NK-92 (cell line): ENCODE data around the gene CCDC83.
"Not testable (repeated sequence)": the region's sequence is repeated elsewhere in the genome, so short reads cannot be mapped to it uniquely, and the experiment has no call there.

Experiments used
- DNase-seq: peaks from one replicate; lab custom pipeline; 2025; ENCODE audit not compliant: unreplicated experiment; lab: John Stamatoyannopoulos, UW

The CCDC83 gene

GRCh38 chr11:85886089-85887056 lies 31.2 kb downstream of the CCDC83 start:
- no peak for DNase-seq

GRCh38 chr11:85889108-85889507 lies 33.9 kb downstream of the CCDC83 start:
- no peak for DNase-seq

GRCh38 chr11:85889676-85890579 lies 34.7 kb downstream of the CCDC83 start:
- no peak for DNase-seq

DNA sequence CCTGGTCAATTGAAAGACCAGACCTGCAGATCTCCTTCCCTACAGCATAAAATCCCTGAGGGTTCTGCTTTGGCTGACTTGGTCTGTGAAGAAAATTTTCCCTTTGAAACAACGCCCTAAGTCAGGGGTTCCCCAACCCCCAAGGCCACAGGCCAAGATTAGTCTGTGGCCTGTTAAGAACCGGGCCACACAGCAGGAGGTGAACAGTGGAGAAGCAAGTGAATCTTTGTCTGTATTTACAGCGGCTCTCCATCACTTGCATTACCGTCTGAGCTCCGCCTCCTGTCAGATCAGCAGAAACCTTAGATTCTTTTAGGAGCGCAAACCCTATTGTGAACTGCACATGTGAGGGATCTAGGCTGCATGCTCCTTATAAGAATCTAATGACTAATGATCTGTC lies 38.2 kb downstream of the CCDC83 start:
- DNase-seq = no peak

DNA sequence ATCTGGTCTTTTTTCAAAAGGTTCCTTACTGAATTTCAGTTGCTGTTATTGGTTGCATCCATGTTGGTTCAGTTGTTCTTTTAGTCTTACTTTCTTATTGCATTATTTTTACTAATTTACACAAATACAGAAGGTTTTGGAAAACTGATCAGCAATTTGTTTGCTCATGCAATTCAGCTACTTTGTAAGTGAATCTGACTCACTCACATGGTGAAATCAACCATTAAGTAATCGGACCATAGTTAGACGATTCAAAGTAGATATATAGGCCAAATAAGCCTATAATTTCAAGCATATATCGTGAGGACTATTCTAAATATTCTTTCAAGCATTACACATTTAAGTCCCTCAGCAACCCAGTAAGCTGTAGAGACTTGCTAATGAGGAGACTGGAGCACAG lies 41.7 kb downstream of the CCDC83 start:
- no peak for DNase-seq

DNA sequence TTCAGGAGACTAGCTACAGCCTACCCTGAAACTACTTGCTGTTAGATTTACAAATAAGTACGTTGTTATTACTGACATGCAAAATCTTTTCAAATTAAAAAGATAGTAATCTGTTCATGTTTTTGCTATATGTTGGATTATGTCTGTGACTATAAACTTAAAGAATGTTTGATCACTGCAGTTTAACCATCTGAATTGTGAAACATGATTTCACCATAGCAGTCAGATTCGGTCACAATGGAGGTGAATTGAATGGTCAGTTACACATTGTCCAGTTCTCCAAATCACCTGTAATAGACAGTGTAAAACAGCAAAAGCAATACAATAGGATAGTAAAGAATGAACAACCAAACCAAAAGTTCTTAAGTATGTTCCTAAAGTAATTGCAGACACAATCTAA lies 43.3 kb downstream of the CCDC83 start:
- DNase-seq = no peak

GRCh38 chr11:85902353-85902752 lies 47.2 kb downstream of the CCDC83 start:
- no peak for DNase-seq

GRCh38 chr11:85903406-85903805 lies 48.2 kb downstream of the CCDC83 start:
- DNase-seq = no peak

GRCh38 chr11:85903811-85904210 lies 48.6 kb downstream of the CCDC83 start:
- no peak for DNase-seq

DNA sequence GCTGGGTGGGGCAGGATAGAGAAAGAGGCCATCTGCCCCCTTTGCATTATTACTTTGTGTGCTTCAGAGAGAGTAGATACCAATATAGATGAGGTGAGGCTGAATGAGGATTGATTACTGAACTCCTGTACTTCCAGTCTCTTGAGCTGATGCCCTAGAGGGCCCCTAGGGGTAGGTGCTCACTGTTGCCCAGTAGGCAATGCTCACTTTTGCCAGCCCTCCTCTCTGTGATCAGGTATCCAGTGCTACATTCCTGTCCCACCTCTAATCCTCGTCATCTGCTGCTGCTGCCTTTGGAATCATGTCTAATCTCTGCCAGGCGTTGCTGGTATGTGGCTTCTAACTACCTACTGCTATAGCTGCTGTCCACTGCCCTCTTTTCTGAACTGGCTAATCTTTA lies 57.2 kb downstream of the CCDC83 start:
- no peak for DNase-seq

DNA sequence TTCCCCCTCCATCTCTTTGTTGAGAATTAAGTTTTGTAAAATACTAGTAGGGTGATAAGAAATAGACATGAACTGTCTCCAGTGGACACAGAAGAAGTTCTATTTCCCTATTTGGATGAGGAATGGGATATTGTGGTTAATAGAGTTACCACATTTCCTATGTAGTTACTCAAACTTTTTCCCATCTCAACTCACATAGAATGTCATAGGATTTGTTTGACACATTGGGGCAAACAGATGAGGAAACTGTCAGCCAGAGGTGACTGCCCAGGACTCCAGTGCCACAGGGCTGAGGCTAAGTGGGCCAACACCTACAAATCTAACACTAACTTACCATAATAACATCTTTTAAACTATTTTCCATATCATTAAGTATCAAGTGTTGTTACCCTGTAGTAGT lies 58.3 kb downstream of the CCDC83 start:
- DNase-seq = no peak

- no peak for DNase-seq
Measured at GRCh38 chr11:85914425-85914824, 59.2 kb downstream of the CCDC83 start.

DNA sequence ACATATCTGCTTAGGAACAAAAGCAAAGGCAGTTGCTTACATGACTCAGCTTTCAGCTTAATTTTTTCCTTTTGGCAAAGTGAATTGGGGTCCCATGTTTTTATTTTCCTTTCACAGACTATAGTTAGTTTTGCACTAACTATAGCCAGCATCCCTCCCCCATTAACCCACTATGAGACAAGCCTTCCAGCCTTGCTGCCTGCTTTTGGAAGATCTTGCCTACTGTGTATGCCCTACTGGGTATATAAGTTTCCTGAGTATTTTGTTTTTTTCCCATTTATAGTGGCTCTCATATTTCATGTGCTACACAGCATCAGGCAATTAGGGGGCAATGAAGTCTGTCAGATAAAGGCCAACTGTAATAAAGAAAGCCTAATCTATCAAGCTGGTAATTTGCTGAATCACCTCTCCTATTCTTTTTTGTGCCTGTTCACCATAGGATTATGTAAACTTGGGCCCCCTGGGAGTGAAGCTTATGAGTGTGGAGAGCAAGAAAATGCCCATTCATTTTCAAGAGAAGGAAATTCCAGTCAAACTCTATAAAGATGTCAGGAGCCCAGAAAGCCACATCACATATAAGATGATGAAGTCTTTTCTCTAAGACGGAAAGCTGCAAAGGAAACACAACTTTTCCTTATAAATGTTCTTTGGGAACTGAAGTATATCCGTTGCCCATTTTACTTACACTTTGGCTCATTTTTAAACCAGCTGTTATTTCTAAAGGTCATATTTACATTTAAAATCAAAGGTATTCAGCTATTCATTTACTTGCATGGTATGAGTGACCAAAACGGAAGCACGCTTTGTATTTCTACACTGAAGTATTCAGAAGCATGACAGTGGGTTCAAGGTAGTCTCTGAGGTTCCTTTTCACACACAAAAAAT lies 64.0 kb downstream of the CCDC83 start:
- DNase-seq = no peak

DNA sequence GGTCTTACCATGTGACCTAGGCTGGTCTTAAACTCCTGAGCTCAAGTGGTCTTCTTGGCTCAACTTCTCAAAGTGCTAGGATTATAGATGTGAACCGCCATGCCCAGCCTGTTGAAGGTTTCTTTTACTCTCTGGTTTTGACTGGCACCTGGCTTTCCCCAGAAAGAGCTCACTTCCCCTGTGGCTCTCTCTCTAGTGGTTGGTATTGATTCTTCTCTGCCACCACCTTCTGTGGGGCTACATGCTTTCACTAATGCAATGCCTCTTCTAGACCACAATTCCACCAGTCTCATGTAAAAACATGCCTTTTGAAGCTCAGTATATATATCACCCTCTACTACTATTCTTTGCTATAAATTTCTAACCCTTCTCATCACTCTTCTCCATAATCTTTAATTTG lies 67.2 kb downstream of the CCDC83 start:
- no peak for DNase-seq

DNA sequence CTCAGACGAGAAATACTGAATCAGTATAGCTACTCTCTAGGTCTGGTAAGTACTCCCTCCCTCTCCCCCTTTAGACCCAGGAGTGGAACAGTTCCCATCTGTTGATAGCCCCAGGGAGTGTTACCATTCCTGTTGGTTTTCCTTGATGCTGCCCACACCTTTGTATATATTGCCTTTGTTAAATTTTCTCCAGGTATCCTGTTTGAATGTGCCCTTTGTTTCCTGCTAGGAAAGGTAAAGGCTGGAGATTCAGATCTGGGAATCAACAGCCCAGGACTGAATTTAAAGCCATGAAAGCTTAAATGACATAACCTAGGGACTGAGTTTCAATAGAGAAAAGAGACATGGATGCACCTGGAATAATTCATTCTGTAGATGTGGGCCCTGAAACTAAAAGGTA lies 68.3 kb downstream of the CCDC83 start:
- no peak for DNase-seq

GRCh38 chr11:85926653-85927214 lies 71.6 kb downstream of the CCDC83 start:
- not testable (repeated sequence) for DNase-seq

DNA sequence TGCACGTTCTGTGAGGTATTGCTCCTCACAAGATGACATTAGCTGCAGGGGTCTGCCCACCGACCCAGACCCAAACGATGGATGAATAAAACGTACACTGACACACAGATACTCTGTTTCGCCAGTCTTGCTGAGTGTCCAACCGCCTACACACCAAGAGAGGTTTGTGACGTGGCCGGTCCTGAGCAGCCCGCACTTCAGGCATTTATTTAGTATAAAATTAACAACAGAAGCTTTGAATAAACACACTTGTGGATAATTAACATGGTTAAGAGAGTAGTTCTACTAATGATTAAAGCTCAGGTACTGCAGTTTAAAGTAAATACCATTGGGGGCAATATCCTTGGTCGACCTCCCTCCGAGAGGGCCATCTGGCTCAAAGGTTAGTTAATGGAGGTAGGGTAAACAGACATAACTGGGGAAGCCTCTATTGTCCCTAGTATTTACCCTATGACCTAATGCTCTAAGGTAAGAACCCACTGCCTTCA lies 75.7 kb downstream of the CCDC83 start:
- no peak for DNase-seq

DNA sequence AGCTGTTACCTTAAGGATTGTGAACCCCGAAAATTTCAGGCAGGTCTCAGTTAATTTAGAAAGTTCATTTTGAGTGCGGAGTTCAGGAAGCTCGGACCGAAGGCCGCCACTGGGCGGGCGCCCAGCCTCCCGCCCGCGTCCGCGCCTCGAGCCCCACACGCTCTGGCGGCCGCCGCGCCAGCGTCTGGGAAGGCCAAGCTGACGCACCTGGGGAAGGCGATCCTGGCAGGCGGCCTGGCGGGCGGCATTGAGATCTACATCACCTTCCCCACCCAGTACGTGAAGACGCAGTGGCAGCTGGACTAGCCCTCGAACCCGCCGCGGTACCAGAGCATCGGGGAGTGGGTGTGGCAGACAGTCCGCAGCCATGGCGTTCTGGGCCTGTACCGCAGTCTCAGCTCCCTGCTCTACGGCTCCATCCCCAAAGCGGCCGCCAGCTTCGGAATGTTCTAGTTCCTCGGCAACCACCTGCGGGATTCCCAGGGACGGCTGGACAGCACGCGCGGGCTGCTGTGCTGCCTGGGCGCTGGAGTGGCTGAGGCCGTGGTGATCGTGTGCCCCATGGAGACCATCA lies 79.5 kb downstream of the CCDC83 start:
- no peak for DNase-seq

DNA sequence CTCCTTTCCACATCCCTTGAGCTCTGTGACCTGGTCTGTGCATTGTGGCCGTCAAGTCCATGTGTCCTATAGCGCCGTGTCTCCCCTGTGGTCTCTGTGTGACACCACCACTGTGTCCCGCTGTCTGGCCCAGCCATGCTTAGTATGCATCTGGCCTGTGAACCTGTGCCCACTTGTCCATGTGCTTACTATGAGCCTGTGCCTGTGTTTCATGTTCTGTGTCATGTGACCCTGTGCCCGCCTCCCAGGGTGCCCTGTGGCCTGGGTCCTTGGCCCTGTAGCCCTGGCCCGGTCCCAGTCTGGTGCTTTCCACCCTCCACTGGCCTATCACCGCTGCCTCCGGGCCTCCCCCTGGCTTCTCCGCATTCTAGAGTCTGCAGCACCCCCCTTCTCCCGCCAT lies 80.6 kb downstream of the CCDC83 start:
- DNase-seq = no peak

GRCh38 chr11:85937835-85938234 lies 82.7 kb downstream of the CCDC83 start:
- DNase-seq = no peak
